Activated T-helper 1 cell treated with Interleukin-2 at 50 U/mL for 16 hours (primary cell): ENCODE results near the gene TRMT1.

Experiments used
- DNase-seq: peaks from one replicate; pipeline ENCODE4 v3.0.0-alpha.2; 2020; ENCODE audit warnings: low read depth

Gene TRMT1

DNA sequence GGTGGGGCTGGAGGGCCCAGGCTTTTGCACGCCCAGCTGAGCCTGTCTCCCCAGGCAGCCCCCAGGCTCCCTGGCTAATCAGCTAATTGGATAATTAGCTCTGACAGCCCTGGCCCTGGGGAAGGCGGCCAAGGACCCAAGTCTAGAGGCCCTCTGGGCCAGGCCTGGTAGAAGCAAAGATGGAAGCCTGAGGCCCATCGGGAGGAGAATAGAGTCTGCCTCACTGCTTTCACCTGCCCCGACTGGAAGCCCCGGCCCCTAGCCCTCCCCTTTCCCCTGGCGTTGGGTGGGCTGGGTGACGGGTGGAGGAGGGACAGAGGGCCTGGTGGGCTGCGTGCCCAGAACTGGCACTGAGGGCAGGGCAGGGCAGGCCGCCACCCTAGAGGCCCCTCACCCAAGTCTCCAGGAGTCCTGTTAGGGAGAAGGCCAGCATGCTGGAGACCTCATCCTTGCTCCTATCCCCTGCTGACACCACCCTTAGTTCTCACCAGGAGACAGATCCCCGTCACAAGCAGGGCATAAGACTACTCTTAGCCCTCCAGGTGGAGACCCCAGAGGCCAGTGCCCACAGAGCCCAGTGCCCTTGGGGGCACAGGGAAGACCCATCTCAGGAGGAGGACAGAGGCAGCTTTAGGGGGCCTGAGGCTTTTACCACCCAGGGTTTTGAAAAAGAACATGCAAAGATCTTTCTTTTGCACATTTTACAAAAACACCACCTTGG is 25.9 kb downstream of the TRMT1 start:
- DNase-seq = no peak

DNA sequence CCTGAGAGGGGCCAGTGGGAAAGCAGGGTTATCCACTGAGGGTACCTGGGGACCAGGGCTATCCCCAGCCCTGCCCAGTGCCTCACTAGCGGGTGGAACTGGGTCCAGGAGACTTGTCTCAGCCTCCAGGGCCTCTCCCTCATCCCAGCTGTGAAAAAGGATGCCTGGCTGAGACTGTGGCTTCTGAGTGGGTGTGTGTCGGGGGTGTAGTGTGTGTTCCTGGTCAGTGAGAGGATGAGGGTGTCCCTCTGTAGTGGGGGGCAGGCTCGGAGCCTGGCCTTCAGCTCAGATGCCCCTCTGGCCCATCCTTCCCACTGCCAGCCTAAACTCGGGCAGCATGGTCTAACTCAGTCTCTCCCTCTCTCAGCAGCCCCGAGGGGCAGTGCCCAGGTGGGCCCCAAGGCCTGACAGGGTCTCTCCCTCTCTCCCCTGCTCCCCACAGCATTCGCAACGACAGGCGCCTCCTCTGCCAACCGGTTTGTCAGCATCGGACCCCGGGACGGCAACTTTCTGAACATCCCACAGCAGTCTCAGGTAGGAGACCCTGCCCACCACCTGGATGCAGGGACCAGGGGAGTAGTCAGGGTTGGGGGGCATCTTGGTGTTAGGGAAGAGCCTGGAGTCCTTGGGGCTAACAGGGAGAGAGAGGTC is 26.6 kb downstream of the TRMT1 start:
- no peak for DNase-seq

DNA sequence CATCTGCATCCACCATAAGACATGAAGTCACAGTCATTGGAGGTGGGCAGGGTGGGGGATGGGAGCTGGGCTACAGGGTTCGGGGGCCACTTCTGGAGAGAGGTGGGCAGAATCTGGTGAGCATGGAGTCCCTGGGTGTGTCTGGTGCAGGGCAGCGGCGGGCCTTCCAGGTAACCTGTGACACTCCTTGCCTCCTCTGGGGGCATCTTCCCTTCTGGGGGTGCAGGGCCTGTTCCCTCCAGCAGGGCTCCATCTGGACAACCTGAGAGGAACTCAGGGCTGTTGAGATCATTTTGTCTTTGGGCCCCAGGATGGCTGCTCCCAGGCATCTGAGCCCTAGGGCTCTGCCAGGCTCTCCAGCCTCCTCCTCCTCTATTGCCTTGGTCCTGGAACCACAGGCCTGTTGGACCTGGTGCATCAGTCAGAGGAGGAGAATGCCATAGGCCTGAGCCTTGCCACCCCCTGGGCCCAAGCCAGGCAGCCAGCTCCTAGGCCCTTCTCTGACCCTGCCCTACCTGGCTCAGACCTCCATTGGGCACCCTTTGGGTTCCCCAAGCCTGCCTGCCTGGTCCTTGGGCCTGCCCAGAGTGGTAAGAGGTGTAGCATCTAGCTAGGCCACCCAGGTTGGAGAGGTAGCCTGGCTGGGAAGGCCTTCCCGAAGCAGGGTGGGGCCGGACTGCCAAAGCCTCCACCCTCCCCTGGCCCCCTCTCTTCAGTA is 27.2 kb downstream of the TRMT1 start:
- DNase-seq = no peak

DNA sequence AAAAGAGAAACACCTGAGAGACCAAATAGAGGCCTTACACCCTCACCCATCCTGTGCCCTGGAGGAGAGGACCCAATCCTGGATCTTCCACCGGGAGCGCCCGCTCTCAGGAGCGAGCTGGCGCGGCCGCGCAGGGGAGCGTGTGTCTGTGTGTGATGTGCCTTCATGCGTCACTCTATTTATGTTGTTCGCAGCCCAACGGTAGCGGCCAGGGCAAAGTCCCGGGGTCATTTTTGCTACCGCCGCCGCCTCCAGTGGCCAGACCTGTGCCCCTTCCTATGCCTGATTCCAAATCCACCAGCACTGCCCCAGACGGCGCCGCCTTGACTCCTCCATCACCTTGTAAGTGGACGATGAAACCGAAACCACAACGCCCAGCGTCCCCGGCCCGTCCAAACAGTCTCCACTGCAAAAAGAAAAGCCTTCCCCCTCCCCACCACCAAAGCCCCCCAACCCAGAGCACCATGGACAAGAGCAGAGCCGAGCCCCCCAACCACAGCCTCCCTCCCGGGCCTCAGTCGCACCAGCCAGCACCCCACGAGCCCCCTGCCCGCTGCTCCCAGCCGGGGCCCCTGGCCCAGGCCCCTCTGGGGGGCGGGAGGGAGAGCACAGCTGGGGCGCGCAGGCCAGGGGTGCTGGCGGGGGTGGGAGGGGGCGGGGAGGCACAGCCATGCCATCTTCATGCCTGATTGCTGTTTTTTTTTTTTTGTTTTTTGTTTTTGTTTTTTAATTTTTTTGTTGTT is 28.6 kb downstream of the TRMT1 start:
- no peak for DNase-seq

DNA sequence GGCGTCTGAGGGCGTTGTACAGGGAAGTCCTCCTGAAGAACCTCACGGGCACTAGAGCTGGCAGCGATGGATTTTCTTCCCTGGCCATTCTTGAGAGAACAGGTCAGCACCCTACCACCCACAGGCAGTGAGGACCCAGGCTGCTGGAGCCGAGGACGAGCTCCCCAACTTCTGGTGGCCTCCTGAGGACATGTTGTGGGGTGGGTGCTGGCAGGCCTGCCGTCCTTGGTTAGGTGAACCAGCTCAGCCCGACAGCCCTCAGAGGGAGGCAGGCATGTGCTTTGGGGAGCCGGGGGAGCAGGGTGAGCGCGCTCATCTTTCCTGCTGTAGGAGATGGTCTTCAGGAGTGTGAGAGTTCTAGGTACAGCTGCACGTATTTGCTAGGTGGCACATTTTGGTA is 29.2 kb downstream of the TRMT1 start:
- DNase-seq = no peak

DNA sequence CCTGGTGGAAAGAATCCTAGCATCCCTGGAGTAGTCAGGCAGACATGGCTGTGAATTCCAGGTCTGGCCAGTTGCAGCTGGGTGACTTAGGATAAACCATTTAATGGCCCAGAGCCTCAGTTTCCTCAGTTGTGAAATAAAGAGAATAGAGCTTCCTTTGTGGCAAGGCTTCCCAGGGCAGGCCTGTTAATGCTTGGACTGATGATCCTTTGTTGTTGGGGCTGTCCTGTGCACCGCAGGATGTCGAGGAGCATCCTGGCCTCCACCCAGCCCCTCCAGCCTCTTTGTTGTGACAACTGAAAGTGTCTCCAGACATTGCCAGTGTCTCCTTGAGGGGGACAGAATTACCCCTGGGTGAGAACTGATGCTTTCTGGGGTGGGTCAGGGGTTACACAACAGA is 30.2 kb downstream of the TRMT1 start:
- DNase-seq = no peak

DNA sequence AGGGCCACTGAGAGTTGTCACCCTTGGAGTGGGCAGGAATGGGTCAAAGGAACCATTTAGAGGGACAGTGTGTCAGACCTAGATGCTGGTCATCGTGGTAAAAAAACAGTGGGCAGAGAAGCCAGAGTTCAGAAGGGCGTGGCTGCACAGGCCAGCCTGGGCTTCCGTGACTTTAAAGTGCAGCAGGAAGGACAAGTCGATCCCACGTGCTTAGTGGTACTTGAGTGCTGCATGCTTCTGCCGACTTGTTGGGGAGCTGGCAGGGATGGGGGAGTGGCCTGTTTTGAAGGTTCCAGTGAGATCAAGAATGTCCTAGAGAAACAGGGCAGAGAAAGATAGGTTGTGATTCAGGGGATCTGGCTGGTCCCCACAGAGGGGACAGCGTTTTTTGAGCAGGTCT is 30.9 kb downstream of the TRMT1 start:
- no peak for DNase-seq

DNA sequence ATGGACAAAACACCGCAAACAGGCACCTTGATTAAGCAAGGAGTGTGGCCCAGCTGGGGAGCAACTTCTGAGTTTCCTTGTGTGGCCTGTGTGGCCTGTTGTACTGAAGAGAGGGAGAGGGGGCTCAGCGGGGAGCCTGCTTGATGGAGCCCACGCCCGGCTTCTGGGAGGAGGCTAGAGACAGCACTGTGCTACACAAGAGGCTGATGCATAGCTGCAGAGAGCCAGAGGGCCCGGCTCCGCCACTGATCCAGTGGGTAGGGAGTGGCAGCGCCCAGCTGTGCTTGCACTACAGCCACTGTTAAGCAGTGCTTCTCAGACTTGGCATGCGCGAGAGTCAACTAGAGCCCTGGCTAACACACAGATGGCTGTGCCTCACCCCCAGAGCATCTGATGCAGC is 32.9 kb downstream of the TRMT1 start:
- DNase-seq = no peak

DNA sequence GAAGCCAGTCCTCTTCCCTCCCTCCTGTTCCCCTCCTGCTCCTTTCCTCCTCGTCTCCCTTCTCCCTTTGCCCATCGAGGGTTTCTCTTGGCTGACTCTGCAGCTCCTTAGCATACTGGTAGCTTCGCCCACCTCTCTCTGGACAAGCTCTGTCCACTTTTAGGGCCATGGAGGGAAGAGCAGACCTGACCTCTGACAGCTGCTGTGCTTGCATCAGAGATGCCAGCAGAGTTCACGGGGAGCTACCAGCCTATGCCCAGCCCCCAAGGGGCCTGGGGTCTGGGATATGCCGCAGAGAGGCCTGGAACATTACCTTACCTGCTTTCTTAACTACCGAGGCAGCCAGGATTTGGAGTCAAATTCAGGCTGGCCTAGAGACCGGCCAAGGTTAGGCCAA is 33.5 kb downstream of the TRMT1 start:
- no peak for DNase-seq

DNA sequence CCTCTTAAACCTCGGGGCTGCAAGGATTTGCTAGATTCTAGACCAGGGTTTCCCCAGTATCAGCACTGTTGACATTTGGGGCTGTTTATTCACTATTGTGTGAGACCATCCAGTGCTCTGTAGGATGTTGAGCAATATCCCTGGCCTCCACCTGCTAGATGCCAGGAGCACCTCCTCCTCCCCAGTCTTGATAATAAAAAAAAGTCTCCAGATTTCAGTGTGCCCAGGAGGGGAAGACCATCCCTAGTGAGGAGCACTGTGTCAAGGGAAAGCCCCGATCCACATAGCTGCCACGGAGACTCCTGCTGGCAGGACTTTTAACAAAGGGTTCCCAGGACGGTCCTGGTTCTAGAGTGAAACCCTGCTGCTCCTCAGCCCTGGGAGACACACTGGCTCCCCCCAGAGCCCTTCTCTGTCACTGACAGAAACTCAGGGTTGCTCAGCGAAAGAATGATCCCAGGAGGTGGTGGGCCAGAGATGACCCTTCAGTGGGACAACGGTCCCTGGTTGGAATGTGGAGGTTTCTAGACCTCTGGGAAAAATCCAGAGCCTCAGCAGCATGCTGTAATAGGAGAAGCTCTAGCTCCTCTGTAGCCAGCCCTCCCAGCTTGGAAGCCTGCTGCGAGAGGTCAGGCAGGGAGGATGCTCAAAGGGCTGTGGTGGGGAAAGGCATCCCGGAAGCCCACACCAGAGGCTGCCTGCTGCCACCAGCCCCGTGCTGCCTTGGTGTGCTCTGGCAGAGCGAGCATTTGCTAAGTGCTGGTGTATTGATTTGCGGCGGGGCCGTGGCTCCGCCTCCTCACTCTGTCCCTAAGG is 34.1 kb downstream of the TRMT1 start:
- DNase-seq = no peak

DNA sequence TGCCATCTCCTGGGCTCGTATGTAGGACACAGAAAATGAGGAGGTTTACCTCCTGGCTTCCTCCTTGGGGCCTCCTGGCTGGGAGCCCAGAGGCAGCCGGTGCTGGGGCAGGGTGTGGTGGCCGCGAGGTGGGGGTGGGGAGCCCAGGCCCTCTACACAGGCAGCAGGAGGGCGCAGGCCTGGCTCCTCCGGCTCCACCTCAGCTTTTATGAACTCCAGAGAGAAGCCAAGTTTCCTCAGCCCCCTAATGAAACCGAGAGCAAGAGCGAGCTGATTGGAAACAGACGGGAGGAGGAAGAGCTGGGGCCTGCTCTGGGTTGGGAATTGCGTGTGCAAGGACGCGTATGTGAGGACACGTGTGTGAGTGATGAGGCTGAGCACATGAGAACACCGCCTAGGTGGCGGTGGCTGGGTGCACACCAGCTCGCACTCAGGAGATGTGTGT is 37.0 kb downstream of the TRMT1 start:
- no peak for DNase-seq

DNA sequence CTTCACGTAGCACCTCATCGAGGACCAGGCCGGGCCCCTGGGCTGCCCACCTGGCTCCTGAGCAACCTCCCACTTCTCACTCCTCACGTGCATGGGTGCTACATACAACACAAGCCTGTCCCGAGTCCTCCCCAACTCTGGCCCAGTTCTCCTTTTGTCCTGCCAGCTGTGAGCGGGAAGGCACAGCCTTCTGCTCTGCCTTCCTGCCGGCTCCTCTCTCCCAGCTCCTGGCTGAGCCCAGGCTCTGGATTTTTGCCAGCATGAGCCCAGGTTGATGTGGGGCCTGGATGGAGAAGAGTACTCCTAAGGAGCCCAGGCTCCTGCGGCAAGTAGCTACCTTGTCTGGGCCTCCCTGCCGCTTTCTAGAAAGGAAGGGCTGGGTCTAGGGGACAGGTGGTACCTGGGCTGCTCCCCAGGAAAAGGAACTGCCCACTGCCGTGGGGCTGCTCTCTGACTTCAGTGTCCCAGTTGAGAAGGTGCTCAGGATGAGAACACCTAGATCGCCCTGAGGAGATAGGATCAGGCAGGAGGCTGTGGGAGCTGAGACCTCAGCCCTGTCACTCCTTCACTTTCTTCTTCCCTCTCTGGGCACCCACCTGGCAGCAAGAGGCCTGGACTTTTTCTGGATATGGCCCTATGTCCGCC is 37.5 kb downstream of the TRMT1 start:
- no peak for DNase-seq

DNA sequence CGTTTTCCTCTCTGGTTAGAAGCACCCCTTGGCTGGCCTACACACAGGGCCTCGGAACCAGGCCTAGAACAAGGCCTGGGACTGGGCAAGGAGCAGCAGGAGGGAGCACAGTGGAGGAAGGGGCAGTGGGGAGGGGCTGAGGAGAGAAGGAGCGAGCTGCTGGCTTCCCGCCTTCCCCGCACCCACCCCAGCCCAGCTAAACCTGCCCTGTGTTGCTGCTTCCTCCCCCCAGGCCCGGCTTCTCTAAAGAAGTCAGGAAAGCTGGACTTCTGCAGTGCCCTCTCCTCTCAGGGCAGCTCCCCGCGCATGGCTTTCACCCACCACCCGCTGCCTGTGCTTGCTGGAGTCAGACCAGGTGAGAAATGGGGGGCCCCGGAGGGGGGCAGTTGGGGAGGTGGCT is 38.2 kb downstream of the TRMT1 start:
- DNase-seq = no peak

DNA sequence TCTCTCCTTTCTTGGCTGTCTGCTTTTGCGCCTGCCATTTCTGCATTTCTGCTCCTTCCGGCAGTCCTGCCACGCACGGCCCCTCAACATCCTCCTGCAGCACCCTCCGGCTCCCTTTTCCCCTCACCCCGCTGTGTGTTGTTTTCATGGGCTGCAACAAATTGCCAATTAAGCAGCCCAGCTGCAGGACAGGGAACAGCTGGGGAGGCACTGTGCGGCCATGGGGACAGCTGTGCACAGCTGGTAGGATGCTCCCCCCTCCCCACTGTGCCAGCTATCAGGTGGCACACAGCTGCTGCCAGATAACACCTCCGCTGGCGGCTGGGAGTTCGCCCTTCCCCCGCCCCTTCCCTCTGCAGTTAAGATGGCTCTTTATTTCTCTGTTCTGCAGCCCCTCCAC is 39.3 kb downstream of the TRMT1 start:
- DNase-seq = no peak

DNA sequence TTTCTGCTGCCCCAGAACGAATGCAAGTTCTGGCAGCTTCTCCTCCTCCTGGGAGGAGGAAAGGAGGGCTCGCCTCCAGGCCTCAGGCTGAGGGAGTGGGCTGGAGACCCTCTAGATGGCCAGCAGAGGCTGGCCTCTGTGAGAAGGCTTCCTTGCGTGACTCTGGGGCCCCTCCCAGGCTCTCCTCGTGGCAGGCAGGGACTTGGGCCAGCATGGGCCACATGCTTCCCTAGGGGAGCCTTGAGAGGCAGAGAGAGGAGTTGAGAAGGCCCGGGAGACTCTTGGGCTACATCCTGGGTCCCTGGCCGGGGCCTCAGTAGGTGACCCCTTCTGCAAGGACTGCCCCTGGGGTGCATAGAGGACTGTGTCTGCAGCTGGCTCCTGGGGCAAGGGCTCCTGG is 39.8 kb downstream of the TRMT1 start:
- DNase-seq = no peak

DNA sequence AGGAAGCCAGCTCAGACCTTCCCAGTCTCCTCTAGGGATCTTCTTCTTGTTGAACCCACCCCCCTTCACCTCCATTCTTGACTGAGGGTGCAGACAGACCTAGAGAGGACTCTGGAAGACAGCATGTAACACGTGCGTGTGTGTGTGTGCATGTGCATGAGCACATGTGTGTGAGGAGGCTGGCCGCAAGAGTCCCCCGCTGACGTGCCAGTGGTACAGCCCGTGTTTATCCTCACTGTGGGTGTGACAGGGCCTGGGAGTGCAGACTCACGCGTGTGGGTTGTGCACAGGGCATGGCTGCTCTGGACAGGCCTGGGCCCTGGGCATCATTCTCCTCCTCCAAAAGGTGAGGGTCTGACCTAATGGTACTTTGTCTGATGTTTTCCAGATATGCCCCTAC is 40.2 kb downstream of the TRMT1 start:
- DNase-seq = no peak

DNA sequence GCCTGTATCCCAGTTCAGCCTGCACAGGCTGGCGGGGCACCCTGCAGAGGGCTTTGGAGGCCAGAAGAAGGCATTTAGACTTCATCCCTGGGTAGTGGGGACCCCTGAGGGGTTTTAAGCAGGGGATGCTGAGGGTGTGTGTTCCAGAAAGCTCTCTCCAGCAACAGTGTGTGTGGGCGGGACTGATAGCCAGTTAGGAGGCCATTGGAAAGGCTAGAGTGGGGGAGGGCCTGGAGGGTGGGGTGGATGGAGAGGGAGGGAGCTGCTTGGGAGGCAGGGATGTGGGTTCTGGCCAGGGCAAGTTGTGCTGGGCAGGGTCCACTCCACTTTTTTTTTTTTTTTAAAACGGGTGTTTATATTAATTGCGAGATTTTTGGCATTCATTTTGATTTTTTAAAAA is 42.2 kb downstream of the TRMT1 start:
- no peak for DNase-seq

DNA sequence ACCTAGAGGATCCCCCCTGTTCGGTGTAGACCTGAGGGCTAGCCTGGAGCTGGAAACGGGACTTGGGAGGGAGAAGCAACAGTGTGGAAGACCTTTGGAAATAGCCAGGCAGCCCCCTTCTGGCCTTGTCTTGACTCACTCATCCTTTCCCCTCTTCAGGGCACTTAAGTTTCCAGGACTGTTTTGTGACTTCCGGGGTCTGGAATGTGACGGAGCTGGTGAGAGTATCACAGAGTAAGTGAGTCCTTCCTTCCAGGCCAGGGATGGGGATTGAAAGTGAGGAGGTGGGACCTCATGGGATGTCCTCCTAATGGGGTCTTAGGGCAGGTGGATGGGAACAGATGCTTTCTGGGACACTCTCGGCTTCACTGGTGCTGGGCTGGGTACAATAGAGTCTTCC is 43.3 kb downstream of the TRMT1 start:
- DNase-seq = no peak

DNA sequence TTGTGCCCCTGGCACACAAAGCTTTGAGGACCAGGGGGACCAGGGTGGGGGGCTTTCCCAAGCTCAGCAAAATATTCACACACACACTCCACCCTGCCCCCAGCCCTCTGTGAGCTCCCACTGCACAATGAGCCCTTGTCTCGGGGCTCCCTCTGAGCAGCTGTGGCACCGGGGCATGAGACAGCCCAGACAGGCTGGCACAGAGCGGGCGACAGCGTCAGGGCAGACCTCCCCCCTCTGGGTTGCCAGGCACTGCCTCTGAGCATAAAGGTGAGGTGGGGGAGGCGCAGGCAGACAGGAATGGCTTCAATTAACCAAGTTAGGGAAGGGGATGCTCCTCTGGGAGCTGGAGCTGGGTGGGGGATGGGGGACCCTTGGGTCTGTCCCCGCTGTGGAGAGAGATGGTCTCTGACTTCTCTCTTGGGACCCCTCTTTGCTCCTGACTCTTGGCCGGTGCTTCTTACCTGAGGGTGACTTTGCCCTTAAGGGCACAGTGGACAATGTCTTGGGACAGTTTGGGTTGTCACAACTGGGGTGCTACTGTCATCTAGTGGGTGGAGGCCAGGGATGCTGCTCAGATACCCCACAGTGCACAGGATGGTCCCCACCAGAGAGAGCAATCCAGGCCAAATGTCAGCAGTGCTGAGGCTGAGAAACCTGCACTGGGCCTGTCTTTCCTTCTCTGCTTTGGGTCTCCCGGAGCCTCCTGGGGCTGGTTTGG is 44.2 kb downstream of the TRMT1 start:
- DNase-seq = no peak

DNA sequence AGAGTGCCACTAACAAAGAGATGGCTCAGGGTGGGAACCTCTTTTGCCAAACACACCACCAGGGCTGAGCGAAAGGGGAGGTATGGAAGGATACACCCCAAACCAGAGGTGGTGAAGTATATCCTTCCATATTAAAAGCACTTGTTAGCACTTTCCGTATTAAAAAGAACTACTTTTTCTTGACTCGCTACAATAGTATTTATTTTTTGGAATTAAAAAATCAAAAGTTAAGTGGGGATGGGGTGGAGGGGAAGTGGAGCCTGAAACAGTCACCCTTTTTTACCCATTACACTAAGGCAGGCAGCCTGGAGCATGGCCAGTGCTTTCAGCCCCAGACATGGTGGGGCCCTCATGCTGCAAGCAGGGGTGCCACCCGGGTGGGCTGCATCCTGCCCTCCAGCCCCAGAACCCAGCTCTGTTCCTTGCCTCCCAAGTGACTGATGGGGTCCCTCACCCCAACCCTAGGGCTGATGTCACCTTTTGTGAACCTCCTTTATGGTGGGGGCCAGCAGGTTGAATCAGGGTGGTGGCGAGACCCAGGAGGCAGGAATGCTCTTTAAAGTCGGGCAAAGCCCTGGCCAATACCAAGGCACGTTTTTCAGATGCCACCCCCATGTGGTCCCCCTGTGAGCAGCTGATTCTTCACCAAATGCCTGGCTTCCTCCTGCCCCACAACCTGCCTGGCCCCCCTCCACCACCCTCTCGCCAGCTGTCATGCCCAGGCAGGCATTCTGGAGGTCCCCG is 44.9 kb downstream of the TRMT1 start:
- no peak for DNase-seq
